ACC112 (cell line): ENCODE measurements around the gene BANF2.

Source experiments
- H2AFZ ChIP-seq: fragments of 200-600 bp; sonication (generic); one replicate; pipeline ENCODE4 v1.6.0; 2017; ENCODE audit warnings: antibody characterized with exemption, low read length; ENCODE audit not compliant: unreplicated experiment
- H3K27ac ChIP-seq: fragments of 200-600 bp; sonication (generic); 2 replicates; pipeline ENCODE4 v1.5.1; 2014; ENCODE audit warnings: low read depth, mild to moderate bottlenecking, antibody characterized with exemption, low read length, moderate library complexity
- H3K27me3 ChIP-seq: fragments of 200-600 bp; sonication (generic); 2 replicates; pipeline ENCODE4 v1.6.1; 2014; ENCODE audit warnings: mild to moderate bottlenecking, antibody characterized with exemption, low read length, moderate library complexity, mixed read lengths; ENCODE audit not compliant: insufficient read depth
- H3K36me3 ChIP-seq: fragments of 200-600 bp; sonication (generic); 2 replicates; pipeline ENCODE4 v1.6.1; 2016; ENCODE audit warnings: mild to moderate bottlenecking, antibody characterized with exemption, low read length, moderate library complexity, mixed read lengths; ENCODE audit not compliant: insufficient read depth
- H3K4me1 ChIP-seq: fragments of 200-600 bp; sonication (generic); one replicate; pipeline ENCODE4 v1.6.1; 2016; ENCODE audit warnings: low read length, mixed read lengths; ENCODE audit not compliant: insufficient read depth, unreplicated experiment, control insufficient read depth
- H3K4me3 ChIP-seq: fragments of 200-600 bp; sonication (generic); 2 replicates; pipeline ENCODE4 v1.5.1; 2014; ENCODE audit warnings: mild to moderate bottlenecking, low read depth, low read length
- H3K79me2 ChIP-seq: fragments of 200-600 bp; sonication (generic); one replicate; pipeline ENCODE4 v1.6.0; 2016; ENCODE audit warnings: low read length; ENCODE audit not compliant: control insufficient read depth, unreplicated experiment, insufficient read depth

The BANF2 gene

GRCh38 chr20:17675519-17676377, 24.0 kb upstream of the BANF2 start:
- Histone ChIP-seq H2AFZ (no peak overlapping the region), H3K27me3 (no peaks in the 10 kb centered on the region), H3K27ac (0 out of 2 replicates have a peak overlapping the region, but pooled peaks have one; percentile 9), H3K4me1 (peaks cover 85% of the 10 kb centered on the region), H3K36me3 (peaks cover 38% of the 10 kb centered on the region), H3K79me2 (peaks cover 100% of the 10 kb centered on the region), H3K4me3 (no peak overlapping the region)

- Histone ChIP-seq H3K4me1 (peaks cover 79% of the 10 kb centered on the region), H3K4me3 (no peak overlapping the region), H3K27me3 (no peaks in the 10 kb centered on the region), H2AFZ (no peak overlapping the region), H3K36me3 (peaks cover 32% of the 10 kb centered on the region), H3K27ac (no peak overlapping the region), H3K79me2 (peaks cover 99% of the 10 kb centered on the region)
Observed at GRCh38 chr20:17676378-17676759, 23.4 kb upstream of the BANF2 start.

- Histone ChIP-seq H3K79me2 (peaks cover 99% of the 10 kb centered on the region), H3K27me3 (no peaks in the 10 kb centered on the region), H3K4me3 (no peak overlapping the region), H2AFZ (no peak overlapping the region), H3K4me1 (peaks cover 74% of the 10 kb centered on the region), H3K27ac (0 out of 2 replicates have a peak overlapping the region, but pooled peaks have one; percentile 15), H3K36me3 (peaks cover 27% of the 10 kb centered on the region)
Observed at GRCh38 chr20:17676942-17677341, 22.8 kb upstream of the BANF2 start.

GRCh38 chr20:17678295-17678694, 21.5 kb upstream of the BANF2 start:
- Histone ChIP-seq H3K27ac (no peak overlapping the region), H3K4me1 (peaks cover 67% of the 10 kb centered on the region), H3K36me3 (peaks cover 25% of the 10 kb centered on the region), H3K79me2 (peaks cover 85% of the 10 kb centered on the region), H2AFZ (no peak overlapping the region), H3K4me3 (no peak overlapping the region), H3K27me3 (no peaks in the 10 kb centered on the region)

- Histone ChIP-seq H3K79me2 (peaks cover 79% of the 10 kb centered on the region), H3K27ac (0 out of 2 replicates have a peak overlapping the region, but pooled peaks have one; percentile 70), H2AFZ (no peak overlapping the region), H3K27me3 (peaks cover 4% of the 10 kb centered on the region), H3K4me1 (peaks cover 61% of the 10 kb centered on the region), H3K36me3 (peaks cover 22% of the 10 kb centered on the region), H3K4me3 (no peak overlapping the region)
Observed at GRCh38 chr20:17678886-17679285, 20.9 kb upstream of the BANF2 start.

- Histone ChIP-seq H3K4me1 (peaks cover 48% of the 10 kb centered on the region), H3K27me3 (peaks cover 16% of the 10 kb centered on the region), H2AFZ (no peak overlapping the region), H3K79me2 (peaks cover 66% of the 10 kb centered on the region), H3K4me3 (peak overlapping the region; percentile 80), H3K36me3 (peaks cover 20% of the 10 kb centered on the region), H3K27ac (peak overlapping the region; percentile 70)
Observed at GRCh38 chr20:17679941-17680835, 19.6 kb upstream of the BANF2 start.

- no peak overlapping the region for H2AFZ ChIP-seq
Observed at GRCh38 chr20:17680836-17681725, 18.7 kb upstream of the BANF2 start.

GRCh38 chr20:17681726-17682102, 18.1 kb upstream of the BANF2 start:
- Histone ChIP-seq H3K4me1 (peaks cover 33% of the 10 kb centered on the region), H3K27ac (peak overlapping the region; percentile 70), H2AFZ (no peak overlapping the region), H3K4me3 (peak overlapping the region; percentile 80), H3K36me3 (peaks cover 20% of the 10 kb centered on the region), H3K79me2 (peaks cover 51% of the 10 kb centered on the region), H3K27me3 (peaks cover 31% of the 10 kb centered on the region)

More at GRCh38 chr20:17680836-17681725, 18.7 kb upstream of the BANF2 start:
- peak overlapping the region; percentile 70 for H3K27ac ChIP-seq
- peaks cover 24% of the 10 kb centered on the region for H3K27me3 ChIP-seq
- peaks cover 39% of the 10 kb centered on the region for H3K4me1 ChIP-seq
- H3K79me2 ChIP-seq, result peaks cover 57% of the 10 kb centered on the region
- H3K4me3 ChIP-seq, result peak overlapping the region; percentile 80
- peaks cover 20% of the 10 kb centered on the region for H3K36me3 ChIP-seq

GRCh38 chr20:17682103-17682888, 17.5 kb upstream of the BANF2 start, which contains the start of gene RRBP1:
RRBP1 (minus strand) TSS chr20:17682242; CDS start chr20:17660507, 21,735 bp downstream.
- peaks cover 45% of the 10 kb centered on the region for H3K79me2 ChIP-seq

More at GRCh38 chr20:17682103-17682888, 17.5 kb upstream of the BANF2 start, which contains the start of gene RRBP1:
- Histone ChIP-seq H3K4me3 (peak within 1 kb of the TSS; percentile 80), H3K4me1 (peaks cover 27% of the 10 kb centered on the region), H3K27me3 (peaks cover 37% of the 10 kb centered on the region), H2AFZ (peak within 1 kb of the TSS; percentile 83), H3K27ac (peak within 1 kb of the TSS; percentile 70), H3K36me3 (peaks cover 16% of the 10 kb centered on the region)
